ENCODE results near the gene ZXDC.

The ZXDC gene

GRCh38 chr3:126473292-126474168 lies 2.2 kb downstream of the ZXDC start:
- DNase-seq (ENCODE audit: low spot score), result no peak

- DNase-seq (ENCODE audit: low spot score), result peak; percentile 77
Observed at GRCh38 chr3:126472277-126473006, 3.2 kb downstream of the ZXDC start.

GRCh38 chr3:126469479-126469878 lies 6.2 kb downstream of the ZXDC start:
- no peak for DNase-seq (ENCODE audit: low spot score)

- no peak for DNase-seq (ENCODE audit: low spot score)
Observed at GRCh38 chr3:126468028-126468891, 7.4 kb downstream of the ZXDC start.

GRCh38 chr3:126467611-126467955 lies 8.1 kb downstream of the ZXDC start:
- DNase-seq (ENCODE audit: low spot score), result no peak

GRCh38 chr3:126466886-126467610 lies 8.6 kb downstream of the ZXDC start:
- no peak for DNase-seq (ENCODE audit: low spot score)

GRCh38 chr3:126465928-126466544 lies 9.7 kb downstream of the ZXDC start:
- DNase-seq (ENCODE audit: low spot score), result no peak

- no peak for DNase-seq (ENCODE audit: low spot score)
Observed at GRCh38 chr3:126464997-126465396, 10.7 kb downstream of the ZXDC start.

- no peak for DNase-seq (ENCODE audit: low spot score)
Observed at GRCh38 chr3:126464494-126464893, 11.2 kb downstream of the ZXDC start.

- DNase-seq (ENCODE audit: low spot score), result no peak
Observed at GRCh38 chr3:126464093-126464492, 11.6 kb downstream of the ZXDC start.

GRCh38 chr3:126463521-126463920 lies 12.2 kb downstream of the ZXDC start:
- no peak for DNase-seq (ENCODE audit: low spot score)

GRCh38 chr3:126461450-126462070 lies 14.1 kb downstream of the ZXDC start:
- no peak for DNase-seq (ENCODE audit: low spot score)

GRCh38 chr3:126460381-126460780 lies 15.3 kb downstream of the ZXDC start:
- DNase-seq (ENCODE audit: low spot score), result no peak

- no peak for DNase-seq (ENCODE audit: low spot score)
Observed at GRCh38 chr3:126459763-126460127, 15.9 kb downstream of the ZXDC start.

- DNase-seq (ENCODE audit: low spot score), result no peak
Observed at GRCh38 chr3:126459111-126459762, 16.5 kb downstream of the ZXDC start.

- no peak for DNase-seq (ENCODE audit: low spot score)
Observed at GRCh38 chr3:126456766-126457388, 18.8 kb downstream of the ZXDC start.

- DNase-seq (ENCODE audit: low spot score), result no peak
Observed at GRCh38 chr3:126456211-126456610, 19.5 kb downstream of the ZXDC start.

- DNase-seq (ENCODE audit: low spot score), result no peak
Observed at GRCh38 chr3:126454437-126455198, 21.1 kb downstream of the ZXDC start.

- DNase-seq (ENCODE audit: low spot score), result no peak
Observed at GRCh38 chr3:126454025-126454424, 21.7 kb downstream of the ZXDC start.
